Measurements from ENCODE around the gene ATP2C2.

Gene ATP2C2

GRCh38 chr16:84344781-84345180, 23.6 kb upstream of the ATP2C2 start:
- TF ChIP-seq ZNF623 (tag by site-specific recombination; IDR thresholded peaks at IDR 0.05): no peak
- TF ChIP-seq ZNF354C (tag by site-specific recombination; IDR thresholded peaks at IDR 0.05; ENCODE audit: borderline replicate concordance, low read depth): no peak
- no peak for TF ChIP-seq ZBTB20 (tag by site-specific recombination; IDR thresholded peaks at IDR 0.05)
- no peak for TF ChIP-seq ZBTB10 (tag by site-specific recombination; IDR thresholded peaks at IDR 0.05)
- no peak for TF ChIP-seq TSHZ1 (tag by site-specific recombination; IDR thresholded peaks at IDR 0.05; ENCODE audit: borderline replicate concordance)
- TF ChIP-seq ZBTB49 (tag by site-specific recombination; IDR thresholded peaks at IDR 0.05; ENCODE audit: low read depth): no peak
- TF ChIP-seq ZNF843 (tag by site-specific recombination; IDR thresholded peaks at IDR 0.05): no peak
- TF ChIP-seq ZSCAN4 (tag by site-specific recombination; IDR thresholded peaks at IDR 0.05): no peak
- ChIA-PET CTCF (no interaction called here), POLR2A (no interaction called here)
- Histone ChIP-seq H3K4me1 (ENCODE audit: control insufficient read depth, insufficient read depth, low read length) (no peaks in the 10 kb centered on the region), H3K9me3 (ENCODE audit: control insufficient read depth, insufficient read depth, low read depth, low read length) (no peaks in the 10 kb centered on the region), H3K27ac (ENCODE audit: extremely low read depth, low read depth, low read length) (no peak overlapping the region), H3K36me3 (ENCODE audit: control insufficient read depth in 2 of 2, insufficient read depth in 1 of 2, low read length in 2 of 2) (no peaks in the 10 kb centered on the region), H3K4me3 (ENCODE audit: low read depth, low read length) (no peak overlapping the region)

GRCh38 chr16:84347161-84347560, 21.2 kb upstream of the ATP2C2 start:
- H3K4me3 ChIP-seq (ENCODE audit: low read depth, low read length): no peak overlapping the region
- H3K4me1 ChIP-seq (ENCODE audit: control insufficient read depth, insufficient read depth, low read length): no peaks in the 10 kb centered on the region
- H3K36me3 ChIP-seq (ENCODE audit: control insufficient read depth in 2 of 2, insufficient read depth in 1 of 2, low read length in 2 of 2): no peaks in the 10 kb centered on the region
- H3K27ac ChIP-seq (ENCODE audit: extremely low read depth, low read depth, low read length): no peak overlapping the region
- ChIA-PET CTCF (no interaction called here), POLR2A (no interaction called here)
- no peaks in the 10 kb centered on the region for H3K9me3 ChIP-seq (ENCODE audit: control insufficient read depth, insufficient read depth, low read depth, low read length)
- TF ChIP-seq ZNF133 (tag by site-specific recombination; IDR thresholded peaks at IDR 0.05) (no peak), YY1 (tag by site-specific recombination; IDR thresholded peaks at IDR 0.05) (no peak), ZNF670 (tag by site-specific recombination; IDR thresholded peaks at IDR 0.05; ENCODE audit: low read depth) (no peak), ZNF391 (tag by site-specific recombination; IDR thresholded peaks at IDR 0.05; ENCODE audit: borderline replicate concordance, low read depth) (no peak), KLF7 (tag by site-specific recombination; IDR thresholded peaks at IDR 0.05; ENCODE audit: borderline replicate concordance) (no peak), BCL11A (tag by site-specific recombination; IDR thresholded peaks at IDR 0.05; ENCODE audit: low read depth) (no peak), ZNF157 (tag by site-specific recombination; IDR thresholded peaks at IDR 0.05) (no peak), ZNF302 (tag by site-specific recombination; IDR thresholded peaks at IDR 0.05; ENCODE audit: low read depth) (no peak)

Measured in HEK293 (cell line).